GM12801 (cell line): ENCODE measurements around the gene NOSIP.

Source experiments
- CTCF ChIP-seq: IDR thresholded peaks from one replicate; pipeline ENCODE4 v1.5.1; 2011; ENCODE audit warnings: control low read depth; ENCODE audit not compliant: insufficient read length; ENCODE audit errors: extremely low read depth

NOSIP gene

GRCh38 chr19:49593233-49594113, 13.1 kb upstream of the NOSIP start:
- TF ChIP-seq CTCF, result no peak

DNA sequence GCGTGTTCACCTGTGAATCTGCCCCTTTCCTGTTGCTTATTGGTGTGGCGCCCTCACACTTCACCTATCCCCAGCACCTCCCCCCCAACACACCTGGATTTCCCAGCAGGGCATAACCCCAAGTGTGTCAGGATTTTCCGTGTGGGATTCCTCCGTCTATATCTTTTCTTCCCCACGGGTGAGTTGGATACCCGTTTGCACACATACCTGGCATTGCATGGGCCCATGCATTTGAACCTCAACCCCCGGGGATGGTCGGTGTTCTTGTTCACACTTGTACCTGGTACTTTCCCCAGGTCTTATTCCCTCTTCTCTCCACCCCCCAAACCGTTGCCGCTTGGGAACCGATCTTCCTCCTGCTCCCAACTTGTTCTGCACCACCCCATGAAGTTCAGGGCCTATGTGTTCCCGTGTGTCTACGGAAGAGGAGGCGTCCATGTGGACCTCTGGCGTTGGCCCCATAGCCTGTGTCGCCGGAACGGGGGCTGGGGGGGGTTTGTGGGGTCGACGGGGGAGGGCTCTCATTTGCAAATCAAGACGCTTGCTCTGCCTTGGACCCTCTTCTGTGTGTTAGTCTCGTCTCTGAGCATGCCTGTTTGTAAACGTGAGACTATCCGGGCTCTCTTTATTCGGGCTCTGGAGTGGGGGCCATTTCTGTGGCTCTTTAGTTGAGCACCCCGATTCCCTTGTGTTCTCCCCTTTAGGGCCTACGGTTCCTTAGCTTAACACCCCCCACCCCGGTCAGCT, 12.3 kb upstream of the NOSIP start:
- no peak for TF ChIP-seq CTCF

- TF ChIP-seq CTCF, result no peak
These were observed 11.6 kb upstream of the NOSIP start for GRCh38 chr19:49591731-49592485.

DNA sequence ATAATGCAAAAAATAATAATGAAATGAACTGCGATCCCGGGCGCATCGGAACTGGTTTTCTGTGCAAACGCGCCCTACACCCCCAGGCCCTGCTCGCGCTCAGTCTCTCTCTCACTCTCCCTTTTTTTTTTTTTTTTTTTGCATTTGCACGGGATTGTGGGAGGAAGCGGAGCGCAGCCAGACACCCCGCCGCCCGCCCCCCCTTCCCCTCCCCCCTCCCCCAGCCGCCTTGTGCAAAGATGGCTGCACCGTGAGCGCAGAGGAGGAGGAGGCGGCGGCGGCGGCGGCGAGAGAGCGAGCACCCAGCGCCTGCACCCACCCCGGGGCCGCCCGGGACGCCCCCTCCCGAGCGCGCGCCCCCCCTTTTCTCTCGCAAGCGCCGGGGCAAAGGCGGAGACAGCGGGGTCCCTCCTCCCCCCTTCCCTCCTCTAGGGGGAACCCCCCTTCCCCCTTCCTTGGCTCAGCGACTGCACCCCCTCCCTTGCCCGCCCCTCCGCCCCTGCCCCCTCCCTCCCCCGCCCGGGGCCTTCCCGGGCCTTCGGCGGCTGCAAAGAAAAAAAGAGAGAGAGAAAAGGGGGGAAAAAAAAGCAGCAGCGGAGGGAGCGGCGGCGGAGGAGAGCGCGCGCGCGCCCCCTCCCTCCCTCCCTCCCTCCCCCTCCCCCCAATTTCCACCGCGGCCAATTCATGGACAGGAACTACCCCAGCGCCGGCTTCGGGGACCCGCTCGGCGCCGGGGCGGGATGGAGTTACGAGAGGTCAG, 10.8 kb upstream of the NOSIP start, which contains the start of gene PRR12:
Gene PRR12 (plus strand): TSS at position 212 of the 760 bp plus-strand sequence. CDS start 473 bp downstream, at position 685.
- no peak for TF ChIP-seq CTCF

- TF ChIP-seq CTCF, result no peak
These were observed 10.0 kb upstream of the NOSIP start for GRCh38 chr19:49590071-49590970.

GRCh38 chr19:49589502-49589905, 9.1 kb upstream of the NOSIP start:
- TF ChIP-seq CTCF, result no peak
